PC-9 (cell line): ENCODE results near the gene FOXO3. TPM values are rescaled to one million over a fixed set of nuclear protein-coding genes. Genes with fewer than 3 reads are reported as not detected.

Experiments used
- BruUV-seq: library from RNA; stranded (reverse); fragments of 400-500 nt; replicated peaks from 2 replicates; lab custom pipeline; 2021; lab: Mats Ljungman, UMichigan
- CTCF ChIA-PET: fragments of 300-600 bp; sonication (Branson Sonifier 250); formaldehyde crosslinking; loops from one replicate; lab custom pipeline; 2022; ENCODE audit warnings: antibody characterized with exemption; lab: Charles Lee
- POLR2A ChIA-PET: fragments of 300-600 bp; sonication (Branson Sonifier 250); formaldehyde crosslinking; loops from one replicate; lab custom pipeline; 2022; ENCODE audit warnings: antibody characterized with exemption; ENCODE audit not compliant: unreplicated experiment; lab: Charles Lee
- DNase-seq, 2 experiments: peaks; one replicate each; pipeline versions ENCODE4 v3.0.0 to v3.0.0-alpha.2; 2015 to 2022; ENCODE audit warnings: mixed read lengths in 1 of 2
- H2AFZ ChIP-seq: fragments of 200-600 bp; sonication (generic); 2 replicates; pipeline ENCODE4 v1.8.1; 2017; ENCODE audit warnings: antibody characterized with exemption
- H3F3A ChIP-seq: fragments of 200-600 bp; sonication (generic); 2 replicates; pipeline ENCODE4 v1.8.1; 2017; ENCODE audit warnings: antibody characterized with exemption, mild to moderate bottlenecking, low read depth; ENCODE audit not compliant: insufficient read depth
- H3K27ac ChIP-seq: fragments of 200-600 bp; sonication (generic); 2 replicates; pipeline ENCODE4 v1.6.1; 2016; ENCODE audit warnings: mixed run types
- H3K27me3 ChIP-seq: fragments of 200-600 bp; sonication (generic); 2 replicates; pipeline ENCODE4 v1.6.1; 2016; ENCODE audit warnings: low read depth, mixed run types; ENCODE audit not compliant: insufficient read depth
- H3K36me3 ChIP-seq: fragments of 200-600 bp; sonication (generic); 2 replicates; pipeline ENCODE4 v1.6.1; 2016; ENCODE audit warnings: low read depth, mixed run types
- H3K4me1 ChIP-seq: fragments of 200-600 bp; sonication (generic); replicated peaks from 2 replicates; pipeline ENCODE4 v1.6.1; 2016; ENCODE audit warnings: mixed run types; ENCODE audit not compliant: insufficient read depth
- H3K4me2 ChIP-seq: fragments of 200-600 bp; sonication (generic); 2 replicates; pipeline ENCODE4 v1.6.1; 2017; ENCODE audit warnings: mixed run types
- H3K4me3 ChIP-seq: fragments of 200-600 bp; sonication (generic); 2 replicates; pipeline ENCODE4 v1.6.1; 2016; ENCODE audit warnings: mixed run types
- H3K79me2 ChIP-seq: fragments of 200-600 bp; sonication (generic); 2 replicates; pipeline ENCODE4 v1.6.1; 2017; ENCODE audit warnings: low read depth, mixed run types
- H3K9me2 ChIP-seq: fragments of 200-600 bp; sonication (generic); 2 replicates; pipeline ENCODE4 v1.8.1; 2017; ENCODE audit warnings: mild to moderate bottlenecking; ENCODE audit not compliant: insufficient read depth
- H3K9me3 ChIP-seq: fragments of 200-600 bp; sonication (generic); 2 replicates; pipeline ENCODE4 v1.8.1; 2016; ENCODE audit warnings: low read depth; ENCODE audit not compliant: insufficient read depth
- H4K20me1 ChIP-seq: fragments of 200-600 bp; sonication (generic); 2 replicates; pipeline ENCODE4 v1.8.1; 2017; ENCODE audit not compliant: insufficient read depth
- EZH2 ChIP-seq: fragments of 200-600 bp; sonication (generic); IDR thresholded peaks from 2 replicates; pipeline ENCODE4 v1.8.0; 2017; ENCODE audit warnings: antibody characterized with exemption, low read depth
- intact Hi-C: fragments of 100-400 bp; cut with micrococcal nuclease; formaldehyde crosslinking; loops from one replicate; pipeline ENCODE4 v1.10.0; 2022; ENCODE audit not compliant: unreplicated experiment
- total RNA-seq: library from RNA; stranded (reverse); gene quantifications from 2 replicates; pipeline ENCODE4 v1.2.3, GENCODE V29; 2021
- TF ChIP-seq, protein P1 (sequence below): fragments of 200-600 bp; sonication (generic); conservative IDR thresholded peaks from 2 replicates; pipeline ENCODE4 v1.6.1; 2017; ENCODE audit warnings: mixed run types, antibody characterized with exemption, mild to moderate bottlenecking, moderate library complexity

FOXO3 gene
- total RNA-seq, 1 experiment from 2014 or later: 59.4 TPM

DNA sequence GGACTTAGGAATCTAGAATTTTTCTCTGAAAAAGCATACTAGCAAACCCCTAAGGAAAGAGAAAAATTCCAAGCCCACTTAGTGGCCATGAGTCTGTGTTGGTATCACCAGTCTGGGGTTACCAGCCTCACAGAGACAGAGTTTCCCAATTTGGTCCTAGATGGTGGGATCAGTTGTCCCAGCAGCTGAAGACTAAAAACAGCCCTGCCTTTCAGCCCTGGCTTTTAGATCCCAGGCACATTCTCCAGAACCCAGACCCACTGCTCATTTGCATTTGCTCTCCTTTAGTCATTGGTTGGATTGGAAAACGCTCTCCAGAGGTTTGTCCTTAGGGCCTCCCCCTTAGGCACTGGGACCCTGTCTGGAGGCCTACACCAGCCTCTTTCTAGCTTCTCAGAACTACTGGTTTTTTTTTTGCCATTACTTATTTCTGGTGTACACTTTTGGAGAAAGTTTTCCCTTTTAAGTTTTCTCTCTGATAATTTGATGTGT is 39.1 kb upstream of the FOXO3 start:
- Histone ChIP-seq H3K4me3 (no peak overlapping the region), H3K27ac (no peak overlapping the region), H3K4me1 (no peaks in the 10 kb centered on the region), H2AFZ (no peak overlapping the region), H4K20me1 (no peaks in the 10 kb centered on the region), H3K36me3 (no peaks in the 10 kb centered on the region), H3F3A (no peaks in the 10 kb centered on the region; the same call in 1 of the 2 replicates), H3K27me3 (no peaks in the 10 kb centered on the region), H3K9me2 (no peaks in the 10 kb centered on the region), H3K9me3 (no peaks in the 10 kb centered on the region), H3K4me2 (no peak overlapping the region), H3K79me2 (no peaks in the 10 kb centered on the region)
- POLR2A ChIA-PET: no interaction called here
- TF ChIP-seq, protein P1, sequence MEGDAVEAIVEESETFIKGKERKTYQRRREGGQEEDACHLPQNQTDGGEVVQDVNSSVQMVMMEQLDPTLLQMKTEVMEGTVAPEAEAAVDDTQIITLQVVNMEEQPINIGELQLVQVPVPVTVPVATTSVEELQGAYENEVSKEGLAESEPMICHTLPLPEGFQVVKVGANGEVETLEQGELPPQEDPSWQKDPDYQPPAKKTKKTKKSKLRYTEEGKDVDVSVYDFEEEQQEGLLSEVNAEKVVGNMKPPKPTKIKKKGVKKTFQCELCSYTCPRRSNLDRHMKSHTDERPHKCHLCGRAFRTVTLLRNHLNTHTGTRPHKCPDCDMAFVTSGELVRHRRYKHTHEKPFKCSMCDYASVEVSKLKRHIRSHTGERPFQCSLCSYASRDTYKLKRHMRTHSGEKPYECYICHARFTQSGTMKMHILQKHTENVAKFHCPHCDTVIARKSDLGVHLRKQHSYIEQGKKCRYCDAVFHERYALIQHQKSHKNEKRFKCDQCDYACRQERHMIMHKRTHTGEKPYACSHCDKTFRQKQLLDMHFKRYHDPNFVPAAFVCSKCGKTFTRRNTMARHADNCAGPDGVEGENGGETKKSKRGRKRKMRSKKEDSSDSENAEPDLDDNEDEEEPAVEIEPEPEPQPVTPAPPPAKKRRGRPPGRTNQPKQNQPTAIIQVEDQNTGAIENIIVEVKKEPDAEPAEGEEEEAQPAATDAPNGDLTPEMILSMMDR: no peak
- TF ChIP-seq EZH2: no peak
- no peak for DNase-seq
- intact Hi-C loops: loop anchor here (10.0 kb wide), 1 partner anchor 347 kb away; no protein-coding TSS in a partner anchor
- CTCF ChIA-PET: no interaction called here
- no TSS peak for BruUV-seq

GRCh38 chr6:108523697-108524096 is 37.0 kb upstream of the FOXO3 start:
- H3K4me1 ChIP-seq: no peaks in the 10 kb centered on the region
- intact Hi-C loops: loop anchor here (10.0 kb wide), 1 partner anchor 349 kb away; no protein-coding TSS in a partner anchor

GRCh38 chr6:108524528-108525248 is 36.0 kb upstream of the FOXO3 start:
- BruUV-seq: no TSS peak
- H3K27ac ChIP-seq: no peak overlapping the region
- ChIA-PET CTCF (interaction anchor here (0.5 kb wide), 1 partner anchor 357 kb away, joined by 3 read pairs; no protein-coding TSS in a partner anchor), POLR2A (no interaction called here)
- H3K79me2 ChIP-seq: no peaks in the 10 kb centered on the region
- TF ChIP-seq EZH2: no peak
- TF ChIP-seq, protein P1: no peak
- H3K27me3 ChIP-seq: no peaks in the 10 kb centered on the region
- no peak overlapping the region for H2AFZ ChIP-seq
- H3F3A ChIP-seq: no peaks in the 10 kb centered on the region
- no peaks in the 10 kb centered on the region for H3K36me3 ChIP-seq
- no peaks in the 10 kb centered on the region for H3K9me2 ChIP-seq
- no peaks in the 10 kb centered on the region for H4K20me1 ChIP-seq
- H3K4me3 ChIP-seq: no peak overlapping the region
- intact Hi-C loops: loop anchor here (10.0 kb wide), 1 partner anchor 350 kb away; no protein-coding TSS in a partner anchor
- no peak overlapping the region for H3K4me2 ChIP-seq
- H3K9me3 ChIP-seq: no peaks in the 10 kb centered on the region
- DNase-seq: no peak
- no peaks in the 10 kb centered on the region for H3K4me1 ChIP-seq

More at GRCh38 chr6:108523697-108524096, 37.0 kb upstream of the FOXO3 start:
- H3K27me3 ChIP-seq: no peaks in the 10 kb centered on the region
- H3K4me2 ChIP-seq: no peak overlapping the region
- H2AFZ ChIP-seq: no peak overlapping the region
- H3K4me3 ChIP-seq: no peak overlapping the region
- H3K9me3 ChIP-seq: no peaks in the 10 kb centered on the region
- no peaks in the 10 kb centered on the region for H3K9me2 ChIP-seq
- no peaks in the 10 kb centered on the region; the same call in 1 of the 2 replicates for H3F3A ChIP-seq
- no peaks in the 10 kb centered on the region for H3K36me3 ChIP-seq
- ChIA-PET CTCF (interaction anchor here (0.6 kb wide), 1 partner anchor 376 kb away, joined by 3 read pairs; no protein-coding TSS in a partner anchor), POLR2A (no interaction called here)
- BruUV-seq: no TSS peak
- H4K20me1 ChIP-seq: no peaks in the 10 kb centered on the region
- TF ChIP-seq EZH2: no peak
- TF ChIP-seq, protein P1: no peak
- H3K27ac ChIP-seq: no peak overlapping the region
- DNase-seq: no peak
- no peaks in the 10 kb centered on the region for H3K79me2 ChIP-seq
